Neuron (in vitro differentiated cells): Measurements from ENCODE around the gene GFM1.
A peak's percentile ranks its signal among the peaks of the same experiment; 100 is the strongest.

Experiments used
- H2AFZ ChIP-seq: one replicate; pipeline ENCODE4 v1.6.1; 2013; ENCODE audit warnings: low read depth, mild to moderate bottlenecking, inconsistent platforms, low read length, moderate library complexity
- H3K27me3 ChIP-seq: one replicate; pipeline ENCODE4 v1.6.1; 2013; ENCODE audit warnings: low read length; ENCODE audit not compliant: insufficient read depth
- H3K36me3 ChIP-seq: one replicate; pipeline ENCODE4 v1.6.1; 2013; ENCODE audit warnings: low read length; ENCODE audit not compliant: insufficient read depth
- H3K4me1 ChIP-seq: one replicate; pipeline ENCODE4 v1.6.1; 2013; ENCODE audit warnings: low read length; ENCODE audit not compliant: insufficient read depth
- H3K4me3 ChIP-seq: 2 replicates; pipeline ENCODE4 v1.5.1; 2013; ENCODE audit warnings: mild to moderate bottlenecking, low read length, moderate library complexity
- H3K9me3 ChIP-seq: one replicate; pipeline ENCODE4 v1.6.1; 2013; ENCODE audit warnings: low read length

Gene GFM1

DNA sequence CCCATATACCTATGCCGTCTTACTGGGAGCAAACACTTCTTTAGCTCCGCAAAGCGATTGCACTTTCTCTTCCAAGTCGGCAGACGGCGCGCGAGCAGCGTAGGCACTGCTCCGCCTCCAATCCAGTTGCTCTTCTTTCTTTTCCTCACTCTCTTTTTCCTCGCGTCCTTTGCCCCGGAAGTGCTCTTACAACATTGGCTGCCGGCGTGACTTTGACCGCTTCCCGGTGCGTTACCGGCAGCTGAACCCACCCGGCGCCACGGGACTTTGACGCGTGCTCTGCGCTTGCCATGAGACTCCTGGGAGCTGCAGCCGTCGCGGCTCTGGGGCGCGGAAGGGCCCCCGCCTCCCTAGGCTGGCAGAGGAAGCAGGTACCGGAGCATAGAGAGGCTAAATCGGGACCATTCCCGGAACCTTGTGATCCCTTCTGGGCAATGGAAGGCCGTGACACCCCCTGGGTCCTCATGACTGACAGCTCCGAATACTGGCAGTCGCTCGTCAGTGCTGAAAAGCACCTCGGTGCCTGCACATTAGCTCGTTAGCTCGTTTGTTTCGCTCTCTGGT, at the start of gene GFM1:
Gene GFM1, plus strand, starts transcription at position 183 of the 564 bp plus-strand sequence. Its CDS starts 108 bp downstream, at position 291.
- Histone ChIP-seq H3K36me3 (peaks cover 25% of the 10 kb centered on the region), H3K27me3 (no peaks in the 10 kb centered on the region), H2AFZ (peak within 1 kb of the TSS; percentile 74), H3K9me3 (no peaks in the 10 kb centered on the region), H3K4me1 (peaks cover 10% of the 10 kb centered on the region), H3K4me3 (peak within 1 kb of the TSS; percentile 77)

DNA sequence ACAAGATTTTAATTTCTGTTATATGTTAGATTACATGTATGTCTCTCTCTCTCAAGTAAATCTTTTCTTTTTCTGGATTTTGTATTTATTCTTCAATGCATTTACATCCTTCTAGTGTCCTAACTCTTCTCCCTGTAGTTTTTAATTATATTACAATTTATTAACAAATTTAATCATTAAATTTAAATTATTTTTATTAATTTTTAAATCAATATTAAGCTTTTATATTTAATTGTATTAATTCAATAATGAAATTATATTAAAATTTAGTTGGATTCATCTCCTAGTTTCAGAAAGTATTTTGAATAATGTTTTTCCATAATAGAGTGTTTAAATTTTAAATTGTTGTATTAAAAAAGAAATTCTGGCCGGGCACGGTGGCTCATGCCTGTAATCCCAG, 43.5 kb upstream of the GFM1 start:
- H3K4me3 ChIP-seq: no peak overlapping the region
- H3K36me3 ChIP-seq: peaks cover 11% of the 10 kb centered on the region
- H2AFZ ChIP-seq: no peak overlapping the region
- no peaks in the 10 kb centered on the region for H3K4me1 ChIP-seq
- H3K9me3 ChIP-seq: no peaks in the 10 kb centered on the region
- no peaks in the 10 kb centered on the region for H3K27me3 ChIP-seq

DNA sequence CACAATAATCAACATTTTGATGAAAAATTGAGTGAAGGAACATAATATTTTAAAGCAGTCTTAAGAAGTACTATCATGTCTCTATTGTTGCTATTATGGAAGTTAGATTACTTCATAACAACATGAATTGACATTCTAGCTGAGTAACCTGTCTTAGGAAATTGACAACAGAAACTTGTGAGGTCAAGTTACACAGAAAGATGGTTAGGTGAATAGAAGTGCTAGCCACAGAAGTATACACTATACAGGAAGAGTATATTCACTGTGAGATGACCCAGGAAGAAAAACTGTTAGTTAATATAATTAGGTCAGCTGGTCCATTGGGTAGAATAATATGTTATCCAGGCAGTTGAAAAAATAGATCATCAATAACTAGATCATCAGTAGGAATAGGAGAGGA, 42.1 kb upstream of the GFM1 start:
- Histone ChIP-seq H3K27me3 (no peaks in the 10 kb centered on the region), H3K36me3 (peaks cover 11% of the 10 kb centered on the region), H3K4me1 (no peaks in the 10 kb centered on the region), H3K4me3 (no peak overlapping the region), H2AFZ (no peak overlapping the region), H3K9me3 (no peaks in the 10 kb centered on the region)

DNA sequence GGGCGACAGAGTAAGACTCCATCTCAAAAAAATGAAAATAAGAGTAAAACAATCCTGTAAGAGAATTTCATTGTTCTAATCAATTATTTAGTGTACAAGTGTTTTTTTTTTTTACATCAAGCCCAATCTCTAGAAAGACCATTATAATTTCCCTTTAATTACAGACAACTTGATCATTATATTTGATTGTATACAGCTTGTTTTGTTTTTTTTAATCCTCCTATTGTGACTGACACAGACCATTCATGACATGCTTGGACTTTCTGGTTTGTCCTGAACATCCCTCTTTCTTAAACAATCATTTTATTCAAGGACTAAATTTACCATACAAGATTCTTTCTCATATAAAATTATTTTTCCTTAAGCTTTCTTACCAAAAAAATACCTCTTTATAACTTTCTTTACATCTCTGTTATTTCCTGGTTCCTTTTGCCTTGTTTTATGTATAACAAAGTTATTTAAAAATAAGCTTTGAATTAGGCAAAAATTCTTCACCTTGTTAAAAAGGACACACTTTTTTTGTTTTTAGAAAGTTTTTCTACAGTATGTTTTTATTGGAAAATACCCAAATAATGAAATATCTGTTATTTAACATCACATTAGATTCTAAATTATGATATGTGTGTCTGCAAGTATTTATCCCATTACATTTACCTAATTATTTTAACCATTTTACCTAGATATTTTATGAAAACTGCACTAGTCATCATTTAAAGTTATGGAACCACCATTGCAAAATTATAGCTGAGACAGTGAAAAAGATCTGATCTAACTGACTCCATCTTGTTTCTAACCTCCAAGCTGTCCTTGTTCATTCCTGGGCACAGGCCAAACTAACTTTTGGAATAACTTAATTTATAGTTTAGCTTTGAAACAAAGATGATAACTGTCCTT, 26.1 kb upstream of the GFM1 start:
- no peaks in the 10 kb centered on the region for H3K36me3 ChIP-seq

DNA sequence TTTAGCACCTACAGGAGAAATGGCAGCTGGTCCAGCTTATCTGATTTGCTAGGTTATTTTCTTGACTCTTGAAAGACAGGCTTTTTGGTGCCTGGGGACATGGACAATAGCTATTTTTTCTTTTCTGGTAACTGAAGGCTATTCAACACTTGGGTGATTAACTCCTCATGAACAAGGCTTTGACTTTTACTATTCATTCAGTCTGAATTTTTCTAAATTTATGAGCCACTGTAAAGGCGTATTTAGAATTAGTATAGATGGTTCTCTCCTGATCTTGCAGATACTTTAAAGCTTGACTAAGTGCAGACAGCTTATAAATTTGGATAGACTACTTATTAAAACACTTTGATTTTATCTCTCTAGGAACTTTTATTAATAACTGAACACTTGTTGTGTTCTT, 18.4 kb upstream of the GFM1 start:
- H3K27me3 ChIP-seq: no peaks in the 10 kb centered on the region
- no peaks in the 10 kb centered on the region for H3K4me1 ChIP-seq
- no peaks in the 10 kb centered on the region for H3K36me3 ChIP-seq
- H3K9me3 ChIP-seq: peaks cover 2% of the 10 kb centered on the region
- no peak overlapping the region for H3K4me3 ChIP-seq
- H2AFZ ChIP-seq: no peak overlapping the region

More for the DNA sequence above, 26.1 kb upstream of the GFM1 start:
- no peaks in the 10 kb centered on the region for H3K9me3 ChIP-seq
- no peak overlapping the region for H2AFZ ChIP-seq
- no peaks in the 10 kb centered on the region for H3K4me1 ChIP-seq
- no peak overlapping the region for H3K4me3 ChIP-seq
- H3K27me3 ChIP-seq: no peaks in the 10 kb centered on the region

DNA sequence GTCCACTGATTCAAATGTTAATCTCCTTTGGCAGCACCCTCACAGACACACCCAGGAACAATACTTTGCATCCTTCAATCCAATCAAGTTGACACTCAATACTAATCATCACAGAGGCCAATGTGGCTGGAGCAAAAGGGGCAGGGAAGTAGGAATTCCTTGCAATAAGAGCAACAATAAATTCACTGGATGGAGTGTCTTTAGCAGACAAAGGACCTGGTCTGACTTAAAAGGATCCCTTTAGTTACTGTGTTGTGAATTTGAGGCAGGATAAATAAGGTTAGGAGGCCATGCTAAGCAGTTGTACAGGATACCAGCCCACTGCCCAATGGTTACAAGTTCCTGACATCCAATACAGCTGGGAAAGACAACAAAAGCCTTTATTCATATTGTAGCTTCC, 12.3 kb upstream of the GFM1 start:
- peak overlapping the region; percentile 24 for H2AFZ ChIP-seq
- H3K36me3 ChIP-seq: no peaks in the 10 kb centered on the region
- no peak overlapping the region for H3K4me3 ChIP-seq
- H3K4me1 ChIP-seq: peaks cover 16% of the 10 kb centered on the region
- H3K9me3 ChIP-seq: peaks cover 2% of the 10 kb centered on the region
- H3K27me3 ChIP-seq: no peaks in the 10 kb centered on the region

DNA sequence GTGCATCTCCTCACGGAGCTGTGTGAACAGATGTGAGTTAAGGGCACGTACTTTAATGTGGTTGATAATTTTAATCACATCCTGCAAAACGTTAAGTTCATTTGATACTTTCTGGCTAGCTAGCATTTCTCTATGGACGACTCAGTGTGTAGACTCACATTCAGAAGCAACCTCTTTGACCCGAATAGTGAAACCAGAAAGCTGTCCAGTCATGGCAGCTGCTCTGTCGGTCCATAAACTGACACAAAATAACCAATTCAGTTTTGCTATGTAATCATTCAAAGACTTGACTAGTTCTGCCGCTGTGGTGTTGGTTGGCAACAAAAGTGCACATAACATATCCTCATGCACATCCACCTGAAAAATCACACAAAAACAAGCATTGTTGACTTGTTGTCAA, 3.7 kb upstream of the GFM1 start:
- no peak overlapping the region for H2AFZ ChIP-seq

DNA sequence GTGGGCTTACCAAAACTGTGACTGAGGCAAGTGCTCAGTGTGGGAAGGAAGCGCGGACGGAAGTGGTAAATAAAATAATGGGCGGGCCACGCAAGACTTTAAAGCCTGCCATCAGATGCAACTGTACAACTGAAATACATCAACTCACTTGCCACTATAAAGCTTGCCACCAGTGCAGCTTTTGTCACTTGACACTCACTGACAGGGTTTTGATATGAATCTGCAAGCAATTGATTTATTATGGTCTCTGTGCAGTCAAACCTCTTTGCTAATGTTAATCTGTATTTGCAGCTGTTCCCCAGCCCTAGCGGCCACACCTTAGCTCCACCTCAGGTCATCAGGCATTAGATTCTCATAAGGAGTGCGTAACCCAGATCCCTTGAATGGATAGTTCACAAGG, 2.3 kb upstream of the GFM1 start:
- Histone ChIP-seq H3K9me3 (no peaks in the 10 kb centered on the region), H3K4me3 (no peak overlapping the region), H3K4me1 (peaks cover 10% of the 10 kb centered on the region), H3K36me3 (peaks cover 9% of the 10 kb centered on the region), H2AFZ (no peak overlapping the region), H3K27me3 (no peaks in the 10 kb centered on the region)

More for the DNA sequence above, 3.7 kb upstream of the GFM1 start:
- Histone ChIP-seq H3K9me3 (no peaks in the 10 kb centered on the region), H3K27me3 (no peaks in the 10 kb centered on the region), H3K4me3 (no peak overlapping the region), H3K4me1 (peaks cover 5% of the 10 kb centered on the region), H3K36me3 (no peaks in the 10 kb centered on the region)

DNA sequence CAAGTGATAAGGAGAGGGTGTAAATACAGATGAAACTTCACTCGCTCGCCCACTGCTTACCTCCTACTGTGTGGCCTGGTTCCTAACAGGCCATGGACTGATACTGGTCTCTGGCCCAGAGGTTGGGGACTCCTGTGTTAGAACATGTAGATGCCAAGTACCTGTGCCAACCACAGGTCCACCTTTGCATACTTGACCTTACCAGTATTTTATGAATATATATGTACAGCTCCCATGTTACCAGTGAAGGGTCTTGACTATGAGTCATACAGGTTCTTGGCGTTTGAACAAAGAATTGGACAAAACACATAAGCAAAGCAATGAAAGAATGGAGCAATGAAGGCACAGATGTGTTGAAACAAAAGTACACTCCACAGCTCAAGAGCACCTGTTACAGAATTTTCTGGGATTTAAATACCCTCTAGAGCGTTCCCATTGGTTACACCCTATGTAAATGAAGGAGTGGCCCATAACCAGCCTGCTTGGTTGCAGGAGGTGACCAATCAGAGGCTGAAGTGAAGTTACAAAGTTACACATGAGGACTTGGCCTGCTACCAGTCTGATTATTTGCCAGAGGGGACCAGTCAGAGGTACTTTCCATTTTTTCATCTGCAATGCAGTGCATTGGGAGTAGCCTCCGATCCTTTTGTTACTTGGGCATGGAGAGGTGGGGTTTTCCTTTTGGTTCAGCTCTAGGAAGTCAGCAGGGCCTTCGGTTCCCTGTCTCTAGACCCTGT, 1.7 kb upstream of the GFM1 start:
- Histone ChIP-seq H3K36me3 (peaks cover 13% of the 10 kb centered on the region), H3K4me3 (no peak overlapping the region), H3K9me3 (no peaks in the 10 kb centered on the region), H2AFZ (no peak overlapping the region), H3K4me1 (peaks cover 10% of the 10 kb centered on the region), H3K27me3 (no peaks in the 10 kb centered on the region)

DNA sequence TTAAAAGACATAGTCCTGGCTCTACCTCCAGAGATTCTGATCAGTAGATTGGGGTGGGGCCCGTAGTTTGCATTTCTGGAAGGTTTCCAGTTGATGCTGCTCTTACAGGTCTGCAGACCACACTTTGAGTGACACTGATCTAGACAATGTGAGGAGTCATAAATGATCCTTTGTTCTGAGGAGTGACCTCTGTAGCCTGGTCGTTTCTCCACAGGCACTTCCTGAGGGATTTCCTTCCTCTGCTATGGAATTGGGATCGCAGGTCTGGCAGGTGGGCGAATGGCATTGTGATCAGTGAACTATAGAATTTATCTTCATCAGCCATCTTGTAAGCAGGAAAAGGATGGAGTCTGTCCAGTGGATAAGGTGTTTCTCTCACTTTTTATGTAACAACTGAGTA, 5.5 kb downstream of the GFM1 start:
- no peaks in the 10 kb centered on the region for H3K27me3 ChIP-seq
- H3K4me1 ChIP-seq: peaks cover 10% of the 10 kb centered on the region
- H2AFZ ChIP-seq: no peak overlapping the region
- no peak overlapping the region for H3K4me3 ChIP-seq
- peaks cover 57% of the 10 kb centered on the region for H3K36me3 ChIP-seq
- H3K9me3 ChIP-seq: no peaks in the 10 kb centered on the region

DNA sequence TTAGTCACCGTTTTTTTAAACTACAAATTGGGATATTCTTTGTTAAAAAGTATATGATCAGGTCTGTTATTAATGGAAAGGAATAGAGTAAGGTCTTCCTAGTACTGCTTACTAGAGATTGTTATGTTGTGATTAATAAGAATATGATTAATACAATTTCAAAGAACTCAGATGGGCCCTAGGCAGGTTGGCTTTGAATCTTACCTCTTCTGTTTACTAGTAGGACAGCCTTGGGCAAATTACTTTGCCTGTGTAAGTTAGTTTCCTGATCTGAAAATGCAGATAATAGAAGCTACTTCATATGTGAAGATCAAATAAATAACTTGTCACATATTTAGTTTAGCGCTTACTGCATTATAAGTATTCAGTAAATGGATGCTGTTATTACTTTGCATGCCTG, 6.9 kb downstream of the GFM1 start:
- H3K4me3 ChIP-seq: no peak overlapping the region
- no peaks in the 10 kb centered on the region for H3K27me3 ChIP-seq
- H3K36me3 ChIP-seq: peaks cover 65% of the 10 kb centered on the region
- no peaks in the 10 kb centered on the region for H3K9me3 ChIP-seq
- H2AFZ ChIP-seq: no peak overlapping the region
- no peaks in the 10 kb centered on the region for H3K4me1 ChIP-seq

DNA sequence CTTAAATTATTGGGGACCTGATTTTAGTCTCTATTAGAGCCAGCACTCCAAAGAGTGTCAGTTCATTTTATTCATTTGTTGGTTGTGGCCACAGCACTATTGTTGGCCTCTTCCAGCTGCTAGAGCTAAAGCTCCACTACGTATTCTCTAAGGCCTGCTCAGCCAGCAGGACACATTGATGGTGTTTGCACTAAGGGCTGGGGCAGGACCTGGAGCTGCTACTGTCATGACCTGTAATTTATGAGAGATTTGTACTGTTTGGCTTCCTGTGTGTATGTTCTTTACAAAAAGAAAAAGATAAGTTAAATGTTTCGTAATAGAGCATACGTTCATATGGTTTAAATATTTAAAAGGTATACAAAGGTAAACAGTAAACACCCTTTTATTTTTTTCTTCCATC, 8.1 kb downstream of the GFM1 start:
- H3K9me3 ChIP-seq: no peaks in the 10 kb centered on the region
- peaks cover 59% of the 10 kb centered on the region for H3K36me3 ChIP-seq
- H2AFZ ChIP-seq: no peak overlapping the region
- no peaks in the 10 kb centered on the region for H3K27me3 ChIP-seq
- no peaks in the 10 kb centered on the region for H3K4me1 ChIP-seq
- H3K4me3 ChIP-seq: no peak overlapping the region

DNA sequence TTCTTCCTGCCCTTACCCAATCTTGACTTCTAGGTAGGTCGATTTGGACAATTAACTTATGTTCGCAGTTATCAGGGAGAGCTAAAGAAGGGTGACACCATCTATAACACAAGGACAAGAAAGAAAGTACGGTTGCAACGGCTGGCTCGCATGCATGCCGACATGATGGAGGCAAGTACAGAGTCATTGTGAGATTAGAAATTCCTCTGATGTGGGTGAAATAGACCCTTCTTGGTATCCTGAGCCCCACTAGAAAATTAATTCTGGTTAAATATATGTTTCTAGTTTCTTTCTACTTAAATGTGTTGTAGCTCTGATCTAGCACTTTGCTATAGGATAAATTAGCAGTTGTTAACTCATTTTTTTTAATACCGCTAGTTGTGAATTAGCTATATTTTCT, 14.6 kb downstream of the GFM1 start:
- Histone ChIP-seq H3K4me1 (no peaks in the 10 kb centered on the region), H3K9me3 (no peaks in the 10 kb centered on the region), H3K4me3 (no peak overlapping the region), H2AFZ (no peak overlapping the region), H3K36me3 (peaks cover 65% of the 10 kb centered on the region), H3K27me3 (no peaks in the 10 kb centered on the region)
